Upper lobe of left lung (tissue), 6 donors: ENCODE results near the gene CGREF1. TPM values are rescaled to one million over a fixed set of nuclear protein-coding genes. Genes with fewer than 3 reads are reported as not detected.

Experiments used
- ATAC-seq, 2 donors: fragments of 200-7000 bp; cut with Tn5 transposase; one replicate each; pipeline ENCODE4 v1.9.1; 2022; ENCODE audit warnings: mild to moderate bottlenecking in 2 of 2, moderate library complexity in 2 of 2; ENCODE audit not compliant: low FRiP score in 2 of 2
- DNase-seq, 2 donors: peaks; one replicate each; pipeline ENCODE4 v3.0.0-alpha.2; 2019 to 2020
- H3K27ac ChIP-seq, 4 donors: fragments of 200-600 bp; sonication (generic); one replicate each; pipeline ENCODE4 v1.5.1; 2016 to 2019
- H3K27me3 ChIP-seq, 4 donors: fragments of 200-600 bp; sonication (generic); one replicate each; pipeline ENCODE4 v1.5.1; 2017 to 2019
- H3K36me3 ChIP-seq, 4 donors: fragments of 200-600 bp; sonication (generic); one replicate each; pipeline ENCODE4 v1.5.1; 2016 to 2019
- H3K4me1 ChIP-seq, 4 donors: fragments of 200-600 bp; sonication (generic); one replicate each; pipeline ENCODE4 v1.5.1; 2018 to 2019
- H3K4me3 ChIP-seq, 4 donors: fragments of 200-600 bp; sonication (generic); one replicate each; pipeline ENCODE4 v1.5.1; 2017 to 2019; ENCODE audit warnings: mild to moderate bottlenecking in 2 of 4, moderate library complexity in 1 of 4
- H3K9me3 ChIP-seq, 4 donors: fragments of 200-600 bp; sonication (generic); one replicate each; pipeline ENCODE4 v1.5.1; 2018 to 2019
- CTCF ChIP-seq, 6 experiments: fragments of 450-650 bp in 4 of 6; fragments of 200-600 bp in 2 of 6; sonication (generic) in 2 of 6; IDR thresholded peaks; one replicate each; pipeline ENCODE4 v1.5.1; 2016 to 2019; ENCODE audit warnings: antibody characterized with exemption in 6 of 6
- EP300 ChIP-seq, 4 donors: sonication (generic); formaldehyde crosslinking; IDR thresholded peaks; one replicate each; pipeline ENCODE4 v1.5.1; 2017; ENCODE audit warnings: antibody characterized with exemption in 4 of 4, control low read depth in 2 of 4
- POLR2A ChIP-seq, 4 donors: fragments of 450-650 bp; IDR thresholded peaks; one replicate each; pipeline ENCODE4 v1.5.1; 2016 to 2017; ENCODE audit warnings: antibody characterized with exemption in 4 of 4, mild to moderate bottlenecking in 2 of 4
- POLR2AphosphoS5 ChIP-seq, 2 donors: sonication (generic); formaldehyde crosslinking; IDR thresholded peaks; one replicate each; pipeline ENCODE4 v1.5.1; 2017; ENCODE audit warnings: antibody characterized with exemption in 2 of 2
- WGBS, 2 donors: methylation state at CpG; one replicate each; pipeline ENCODE4 v1.1.5; 2017 to 2018; 5-methylcytosine and 5-hydroxymethylcytosine counted together
- total RNA-seq, 6 donors: library from RNA; depleted of rRNA in 4 of 6; stranded (reverse); fragments of >200 nt in 4 of 6; gene quantifications; one replicate each; pipeline versions ENCODE4 v1.1.0 to v1.2.1, GENCODE V29; 2016 to 2021
- donor health status: DM: no; HTN: no; CAD: no; lungs with moderate emphysema.
- donor health status: DM: no; HTN: yes; CAD: no; lungs with severe emphysema.

CGREF1 gene
- total RNA-seq = 1 to 10 TPM in 2 of 6 donors, under 1 TPM in 1, not detected in 3; 0.79 to 1.2 (median 1.0) TPM

GRCh38 chr2:27118525-27119329 lies at the start of gene CGREF1:
TSS of gene CGREF1 (minus strand) at chr2:27119128. CDS start at chr2:27104366, 14,762 bp downstream.
- Histone ChIP-seq H3K27me3 (peaks cover 0 to 16% (median 9%) of the 10 kb centered on the region in 4 donors), H3K9me3 (no peaks in the 10 kb centered on the region), H3K4me1 (peaks cover 15 to 24% (median 18%) of the 10 kb centered on the region in 4 donors), H3K27ac (no peak within 1 kb of the TSS), H3K36me3 (no peaks in the 10 kb centered on the region), H3K4me3 (peak within 1 kb of the TSS in 3 of 4 donors; percentile 34 to 44 (median 41))
- WGBS, 2 donors = 9 to 11% methylated on average over 9 to 31 of the region's 84 CpGs
- TF ChIP-seq POLR2AphosphoS5 (IDR thresholded peaks at IDR 0.05) (no peak), EP300 (IDR thresholded peaks at IDR 0.05) (no peak), CTCF (IDR thresholded peaks at IDR 0.05) (no peak), POLR2A (IDR thresholded peaks at IDR 0.05) (no peak)
- ATAC-seq (peak in 1 of 2 donors; percentile 43), DNase-seq (peak in 1 of 2 donors; percentile 85)

DNA sequence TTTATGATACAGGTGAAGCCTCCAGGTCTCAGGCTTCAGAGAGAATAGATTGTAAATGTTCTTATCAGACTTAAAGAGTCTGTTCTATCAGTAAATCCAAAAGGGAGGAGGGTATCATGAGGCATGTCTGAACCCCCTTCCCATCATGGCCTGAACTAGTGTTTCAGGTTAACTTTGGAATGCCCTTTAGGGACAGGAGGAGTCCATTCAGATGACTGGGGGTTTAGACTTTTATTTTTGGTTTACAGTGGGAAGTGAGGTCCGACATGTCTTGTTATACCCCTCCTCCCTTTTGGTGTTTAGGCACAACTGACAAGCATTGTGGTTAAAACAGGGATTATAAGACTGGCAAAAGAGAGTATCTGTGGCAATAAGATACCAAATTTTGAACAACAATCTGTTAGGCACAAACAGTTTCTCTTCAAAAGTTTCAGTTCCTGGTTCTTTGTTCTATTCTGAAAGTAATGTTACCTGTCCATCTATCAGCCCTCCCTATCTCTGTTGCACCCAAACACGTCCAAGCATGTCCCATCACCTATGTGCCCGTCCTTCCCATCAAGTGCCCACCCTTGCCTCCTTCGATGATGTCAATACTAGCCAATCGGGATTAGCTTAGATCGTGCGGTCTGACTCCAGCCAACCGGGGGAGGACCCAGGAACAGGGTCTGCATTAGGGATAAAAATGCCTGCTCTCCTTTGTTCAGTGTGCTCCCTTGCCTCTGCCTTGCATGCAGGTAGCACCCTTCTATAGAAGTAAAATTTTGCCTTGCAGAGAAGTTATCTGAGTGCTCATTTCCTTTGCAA lies 46.2 kb upstream of the CGREF1 start:
- 81 to 85% methylated on average over 8 of the region's 8 CpGs for WGBS, 2 donors
- no peak for ATAC-seq

GRCh38 chr2:27162151-27163121 lies 43.5 kb upstream of the CGREF1 start:
- 84 to 88% methylated on average over 11 to 15 of the region's 15 CpGs for WGBS, 2 donors

More for the DNA sequence above, 46.2 kb upstream of the CGREF1 start:
- DNase-seq = no peak
- Histone ChIP-seq H3K9me3 (no peaks in the 10 kb centered on the region), H3K4me1 (peaks cover 0 to 6% (median 3%) of the 10 kb centered on the region in 4 donors), H3K27ac (no peak overlapping the region), H3K4me3 (no peak overlapping the region), H3K36me3 (no peaks in the 10 kb centered on the region), H3K27me3 (no peaks in the 10 kb centered on the region)
- no peak for TF ChIP-seq CTCF (IDR thresholded peaks at IDR 0.05)
- TF ChIP-seq EP300 (IDR thresholded peaks at IDR 0.05) = no peak
- no peak for TF ChIP-seq POLR2AphosphoS5 (IDR thresholded peaks at IDR 0.05)
- TF ChIP-seq POLR2A (IDR thresholded peaks at IDR 0.05) = no peak

More at GRCh38 chr2:27162151-27163121, 43.5 kb upstream of the CGREF1 start:
- H3K9me3 ChIP-seq = no peaks in the 10 kb centered on the region
- TF ChIP-seq POLR2A (IDR thresholded peaks at IDR 0.05) = no peak
- no peak for TF ChIP-seq POLR2AphosphoS5 (IDR thresholded peaks at IDR 0.05)
- no peak for TF ChIP-seq EP300 (IDR thresholded peaks at IDR 0.05)
- TF ChIP-seq CTCF (IDR thresholded peaks at IDR 0.05) = no peak
- H3K4me3 ChIP-seq = no peak overlapping the region
- H3K4me1 ChIP-seq = no peaks in the 10 kb centered on the region
- no peaks in the 10 kb centered on the region for H3K36me3 ChIP-seq
- H3K27me3 ChIP-seq = no peaks in the 10 kb centered on the region
- ATAC-seq = no peak
- H3K27ac ChIP-seq = no peak overlapping the region
- no peak for DNase-seq
